AG09319 (cell line): ENCODE measurements around the gene WDR93.

Experiments
- DNase-seq: peaks from one replicate; pipeline ENCODE4 v3.0.0-alpha.2; 2010; ENCODE audit warnings: low read depth; ENCODE audit errors: extremely low read depth
- TF ChIP-seq, protein P1 (sequence below): IDR thresholded peaks from 2 replicates; pipeline ENCODE4 v1.5.1; 2011; ENCODE audit warnings: low read depth, mild to moderate bottlenecking, inconsistent platforms, low read length, moderate library complexity

Gene WDR93

DNA sequence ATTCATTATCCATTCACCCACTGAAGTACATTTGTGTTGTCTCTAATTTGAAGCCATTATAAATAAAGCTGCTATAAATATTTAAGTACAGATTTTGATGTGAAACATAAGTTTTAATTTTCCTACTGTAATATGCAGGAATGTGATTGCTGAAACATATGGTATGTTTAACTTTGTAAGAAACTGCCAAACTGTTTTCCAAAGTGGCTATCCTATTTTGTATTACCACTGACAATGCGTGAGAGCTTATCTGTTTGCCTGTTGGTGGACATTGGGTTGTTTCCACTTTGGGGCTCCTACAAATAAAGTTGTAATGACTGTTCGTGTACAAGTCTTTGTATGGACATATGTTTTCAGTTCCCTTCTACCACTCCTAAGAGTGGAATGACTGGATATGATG lies 2.5 kb downstream of the WDR93 start:
- no peak for DNase-seq
- TF ChIP-seq, protein P1, sequence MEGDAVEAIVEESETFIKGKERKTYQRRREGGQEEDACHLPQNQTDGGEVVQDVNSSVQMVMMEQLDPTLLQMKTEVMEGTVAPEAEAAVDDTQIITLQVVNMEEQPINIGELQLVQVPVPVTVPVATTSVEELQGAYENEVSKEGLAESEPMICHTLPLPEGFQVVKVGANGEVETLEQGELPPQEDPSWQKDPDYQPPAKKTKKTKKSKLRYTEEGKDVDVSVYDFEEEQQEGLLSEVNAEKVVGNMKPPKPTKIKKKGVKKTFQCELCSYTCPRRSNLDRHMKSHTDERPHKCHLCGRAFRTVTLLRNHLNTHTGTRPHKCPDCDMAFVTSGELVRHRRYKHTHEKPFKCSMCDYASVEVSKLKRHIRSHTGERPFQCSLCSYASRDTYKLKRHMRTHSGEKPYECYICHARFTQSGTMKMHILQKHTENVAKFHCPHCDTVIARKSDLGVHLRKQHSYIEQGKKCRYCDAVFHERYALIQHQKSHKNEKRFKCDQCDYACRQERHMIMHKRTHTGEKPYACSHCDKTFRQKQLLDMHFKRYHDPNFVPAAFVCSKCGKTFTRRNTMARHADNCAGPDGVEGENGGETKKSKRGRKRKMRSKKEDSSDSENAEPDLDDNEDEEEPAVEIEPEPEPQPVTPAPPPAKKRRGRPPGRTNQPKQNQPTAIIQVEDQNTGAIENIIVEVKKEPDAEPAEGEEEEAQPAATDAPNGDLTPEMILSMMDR: no peak

GRCh38 chr15:89693696-89694095 lies 3.1 kb downstream of the WDR93 start:
- no peak for DNase-seq
- TF ChIP-seq, protein P1: no peak

DNA sequence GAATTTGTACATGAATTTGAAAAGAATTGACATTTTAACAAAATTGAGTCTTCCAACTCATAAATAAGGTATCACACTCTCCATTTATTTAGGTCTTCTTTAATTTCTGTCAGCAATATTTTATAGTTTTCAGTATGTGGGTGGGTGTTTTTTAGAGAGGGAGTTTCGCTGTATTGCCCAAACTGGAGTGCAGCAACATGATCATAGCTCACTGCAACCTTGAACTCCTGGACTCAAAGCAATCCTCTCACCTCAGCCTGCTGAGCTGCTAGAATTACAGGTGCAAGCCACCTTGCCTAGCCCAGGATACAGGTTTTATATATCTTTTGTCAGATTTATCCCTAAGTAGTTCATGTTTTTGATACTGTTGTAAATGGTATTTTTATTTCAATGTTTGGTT lies 4.6 kb downstream of the WDR93 start:
- TF ChIP-seq, protein P1: no peak

DNA sequence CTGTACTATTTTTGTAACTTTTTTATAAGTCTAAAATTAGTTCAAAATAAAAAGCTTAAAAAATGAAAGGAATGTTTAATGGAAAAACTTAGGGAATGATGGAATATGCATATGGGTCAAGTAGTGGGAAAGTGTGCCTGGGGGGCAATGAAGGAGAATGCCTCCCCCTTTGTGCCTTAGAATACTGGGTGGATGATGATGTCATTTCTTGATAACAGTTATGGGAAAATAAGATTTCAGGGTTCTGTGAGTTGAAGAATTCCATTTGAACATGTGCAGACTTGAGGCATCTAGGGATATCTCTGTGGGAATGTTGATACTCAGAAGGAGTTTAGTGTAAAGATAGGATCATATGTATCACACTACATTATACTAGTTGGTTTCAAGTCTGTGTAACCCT lies 13.8 kb downstream of the WDR93 start:
- TF ChIP-seq, protein P1: no peak
- DNase-seq: no peak

More for the DNA sequence above, 4.6 kb downstream of the WDR93 start:
- no peak for DNase-seq

DNA sequence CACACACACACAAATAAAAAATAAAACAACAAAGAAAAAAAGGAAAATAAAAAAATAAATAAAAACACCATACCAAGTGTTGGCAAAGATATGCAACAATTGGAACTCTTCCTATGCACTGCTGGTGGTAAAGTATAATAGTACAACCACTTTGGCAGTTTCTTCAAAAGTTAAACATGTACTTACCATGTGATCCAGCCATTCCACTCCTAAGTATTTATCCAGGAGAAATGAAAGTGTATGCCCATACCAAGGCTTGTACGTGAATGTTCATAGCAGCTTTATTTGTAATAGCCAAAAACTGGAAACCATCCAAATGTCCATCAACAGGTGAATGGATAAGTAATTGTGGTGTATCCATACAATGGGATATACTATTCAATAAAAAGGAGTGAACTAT lies 17.0 kb downstream of the WDR93 start:
- TF ChIP-seq, protein P1: no peak
- no peak for DNase-seq

- DNase-seq: no peak
- TF ChIP-seq, protein P1: no peak
Observed at GRCh38 chr15:89714775-89715174, 24.2 kb downstream of the WDR93 start.

GRCh38 chr15:89723031-89723430 lies 32.4 kb downstream of the WDR93 start:
- TF ChIP-seq, protein P1: no peak
- no peak for DNase-seq
